Right lobe of liver (tissue), 6 donors: ENCODE data around the gene KRCC1. TPM values are rescaled to one million over a fixed set of nuclear protein-coding genes. Genes with fewer than 3 reads are reported as not detected.
"Not testable (repeated sequence)": the region's sequence is repeated elsewhere in the genome, so short reads cannot be mapped to it uniquely, and the experiment has no call there.

Experiments
- ATAC-seq, 4 donors: fragments of 200-7000 bp; cut with Tn5 transposase; one replicate each; pipeline ENCODE4 v1.9.1; 2020; ENCODE audit warnings: mild to moderate bottlenecking in 4 of 4, moderate library complexity in 4 of 4
- DNase-seq, 3 donors: peaks; one replicate each; pipeline ENCODE4 v3.0.0-alpha.2; 2020
- H3K27ac ChIP-seq, 3 donors: fragments of 200-600 bp; one replicate each; pipeline ENCODE4 v1.8.0; 2022
- H3K27me3 ChIP-seq, 2 donors: fragments of 200-600 bp; one replicate each; pipeline ENCODE4 v1.8.0; 2022
- H3K36me3 ChIP-seq, 4 donors: fragments of 200-600 bp; sonication (generic) in 1 of 4; one replicate each; pipeline versions ENCODE4 v1.5.1 to v1.8.0; 2017 to 2022; ENCODE audit warnings: control low read depth in 1 of 4
- H3K4me1 ChIP-seq, 4 donors: fragments of 200-600 bp; sonication (generic) in 1 of 4; one replicate each; pipeline versions ENCODE4 v1.5.1 to v1.8.0; 2017 to 2022; ENCODE audit warnings: control low read depth in 1 of 4
- H3K4me3 ChIP-seq, 3 donors: fragments of 200-600 bp; one replicate each; pipeline ENCODE4 v1.8.0; 2022
- H3K9me3 ChIP-seq, 4 donors: fragments of 200-600 bp; sonication (generic) in 1 of 4; one replicate each; pipeline versions ENCODE4 v1.5.1 to v1.8.0; 2017 to 2022; ENCODE audit warnings: control low read depth in 1 of 4
- POLR2A ChIP-seq: fragments of 450-650 bp; IDR thresholded peaks from one replicate; pipeline ENCODE4 v1.6.1; 2017; ENCODE audit warnings: antibody characterized with exemption, mild to moderate bottlenecking
- WGBS: methylation state at CpG from one replicate; pipeline ENCODE4 v1.1.6; 2018; ENCODE audit warnings: low coverage, low lambda C conversion rate; ENCODE audit not compliant: insufficient coverage; ENCODE audit errors: missing lambda C conversion rate; 5-methylcytosine and 5-hydroxymethylcytosine counted together
- intact Hi-C, 2 donors: fragments of 100-400 bp; cut with DNase I; formaldehyde crosslinking; loops; one replicate each; pipeline versions ENCODE4 v1.11.2 to v1.14.1; 2022
- total RNA-seq, 6 experiments: library from RNA; depleted of rRNA in 2 of 6; stranded (reverse); fragments of >200 nt in 2 of 6; fragmentation: NEBNext Ultra II Directional in 3 of 6; extraction: Animal tissue kit (Norgen Biotek cat#: 25700) in 3 of 6; gene quantifications; one replicate each; pipeline versions ENCODE4 v1.1.0 to v1.2.4, GENCODE V29; 2016 to 2023
- TF ChIP-seq, protein P1 (sequence below), 4 donors: fragments of 200-600 bp in 3 of 4; fragments of 450-650 bp in 1 of 4; IDR thresholded peaks; one replicate each; pipeline versions ENCODE4 v1.5.1 to v1.8.0; 2016 to 2022; ENCODE audit warnings: antibody characterized with exemption in 4 of 4, mild to moderate bottlenecking in 2 of 4
- donor health status: DM: no; HTN: yes; CAD: no.
- donor health status: DM: no; HTN: no; CAD: no.
- donor health status: DM: no; HTN: no; CAD: no.
- donor health status: DM: no; HTN: yes; CAD: no.
- donor health status: DM: no; HTN: yes; CAD: no.

The KRCC1 gene
- total RNA-seq, 6 experiments from 2014 or later = 9.3 to 17.1 (median 11.5) TPM

DNA sequence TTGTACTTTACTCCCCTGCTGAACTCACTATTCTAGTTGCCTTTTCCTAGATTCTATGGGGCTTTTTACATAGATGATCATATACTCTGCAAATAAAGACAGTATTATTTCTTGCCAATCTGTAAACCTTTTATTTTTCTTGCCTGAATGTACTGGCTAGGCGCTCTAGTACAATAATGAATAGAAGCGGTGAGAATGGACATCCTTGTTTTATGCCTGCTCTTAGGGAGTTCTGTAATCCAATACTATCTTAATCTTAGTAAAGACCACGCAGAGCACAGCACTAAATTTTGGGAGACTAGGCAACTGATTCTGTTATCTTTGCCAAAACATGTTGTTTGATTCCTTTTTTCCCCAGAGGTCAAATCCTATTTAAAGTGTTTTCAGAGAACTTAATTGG, 7.0 kb downstream of the KRCC1 start:
- DNase-seq (no peak), ATAC-seq (no peak)
- Histone ChIP-seq H3K4me3 (no peak overlapping the region), H3K27ac (no peak overlapping the region), H3K9me3 (no peaks in the 10 kb centered on the region), H3K4me1 (peaks cover 0 to 10% (median 4%) of the 10 kb centered on the region in 4 donors), H3K36me3 (no peaks in the 10 kb centered on the region), H3K27me3 (no peaks in the 10 kb centered on the region)
- TF ChIP-seq POLR2A = no peak
- TF ChIP-seq, protein P1, sequence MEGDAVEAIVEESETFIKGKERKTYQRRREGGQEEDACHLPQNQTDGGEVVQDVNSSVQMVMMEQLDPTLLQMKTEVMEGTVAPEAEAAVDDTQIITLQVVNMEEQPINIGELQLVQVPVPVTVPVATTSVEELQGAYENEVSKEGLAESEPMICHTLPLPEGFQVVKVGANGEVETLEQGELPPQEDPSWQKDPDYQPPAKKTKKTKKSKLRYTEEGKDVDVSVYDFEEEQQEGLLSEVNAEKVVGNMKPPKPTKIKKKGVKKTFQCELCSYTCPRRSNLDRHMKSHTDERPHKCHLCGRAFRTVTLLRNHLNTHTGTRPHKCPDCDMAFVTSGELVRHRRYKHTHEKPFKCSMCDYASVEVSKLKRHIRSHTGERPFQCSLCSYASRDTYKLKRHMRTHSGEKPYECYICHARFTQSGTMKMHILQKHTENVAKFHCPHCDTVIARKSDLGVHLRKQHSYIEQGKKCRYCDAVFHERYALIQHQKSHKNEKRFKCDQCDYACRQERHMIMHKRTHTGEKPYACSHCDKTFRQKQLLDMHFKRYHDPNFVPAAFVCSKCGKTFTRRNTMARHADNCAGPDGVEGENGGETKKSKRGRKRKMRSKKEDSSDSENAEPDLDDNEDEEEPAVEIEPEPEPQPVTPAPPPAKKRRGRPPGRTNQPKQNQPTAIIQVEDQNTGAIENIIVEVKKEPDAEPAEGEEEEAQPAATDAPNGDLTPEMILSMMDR (IDR thresholded peaks at IDR 0.05) = no peak
- intact Hi-C loops = no loop called here
- 82% methylated on average over 2 of the region's 3 CpGs for WGBS

DNA sequence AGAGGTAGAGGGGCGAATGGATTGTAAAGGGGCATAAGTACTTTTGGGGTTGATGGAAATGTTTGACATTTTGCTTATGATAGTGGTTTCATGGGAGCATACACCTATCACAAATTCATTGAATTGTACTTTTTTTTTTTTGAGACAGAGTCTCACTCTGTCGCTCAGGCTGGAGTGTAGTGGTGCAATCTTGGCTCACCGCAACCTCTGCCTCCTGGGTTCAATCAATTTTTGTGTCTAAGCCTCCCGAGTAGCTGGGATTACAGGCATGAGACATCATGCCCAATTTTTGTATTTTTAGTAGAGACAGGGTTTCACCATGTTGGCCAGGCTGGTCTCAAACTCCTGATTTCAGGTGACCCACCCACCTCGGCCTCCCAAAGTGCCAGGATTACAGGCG, 10.0 kb downstream of the KRCC1 start:
- H3K4me3 ChIP-seq, H3K9me3 ChIP-seq, H3K4me1 ChIP-seq, H3K27ac ChIP-seq, H3K36me3 ChIP-seq, H3K27me3 ChIP-seq, intact Hi-C loops, DNase-seq: not testable (repeated sequence)
- peak in 2 of 4 donors; percentile 41 to 57 for ATAC-seq
- WGBS = 60% methylated on average over 6 of the region's 6 CpGs

DNA sequence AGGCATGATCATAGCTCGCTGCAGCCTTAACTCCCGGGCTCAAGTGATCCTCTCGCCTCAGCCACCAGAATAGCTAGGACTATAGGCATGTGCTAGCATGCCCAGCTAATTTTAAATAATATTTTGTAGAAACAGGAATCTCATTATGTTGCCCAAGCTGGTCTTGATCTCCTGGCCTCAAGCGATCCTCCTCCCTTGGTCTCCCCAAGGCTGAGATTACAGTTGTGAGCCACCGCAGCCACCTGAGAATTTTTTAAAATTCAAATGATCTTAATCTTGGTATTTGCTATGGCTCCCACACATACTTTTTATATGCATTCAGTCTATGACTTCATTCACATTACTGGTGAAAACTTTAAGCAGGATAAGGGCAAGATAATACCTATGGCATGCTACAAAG, 13.1 kb downstream of the KRCC1 start:
- H3K9me3 ChIP-seq = no peaks in the 10 kb centered on the region
- no peak overlapping the region for H3K27ac ChIP-seq
- H3K4me1 ChIP-seq = no peaks in the 10 kb centered on the region
- ATAC-seq = no peak
- no peak for TF ChIP-seq POLR2A
- TF ChIP-seq, protein P1 (IDR thresholded peaks at IDR 0.05) = no peak
- WGBS = 94% methylated on average over 5 of the region's 5 CpGs
- no peak overlapping the region for H3K4me3 ChIP-seq
- H3K27me3 ChIP-seq = no peaks in the 10 kb centered on the region
- no peaks in the 10 kb centered on the region for H3K36me3 ChIP-seq
- DNase-seq = no peak
- intact Hi-C loops = no loop called here

DNA sequence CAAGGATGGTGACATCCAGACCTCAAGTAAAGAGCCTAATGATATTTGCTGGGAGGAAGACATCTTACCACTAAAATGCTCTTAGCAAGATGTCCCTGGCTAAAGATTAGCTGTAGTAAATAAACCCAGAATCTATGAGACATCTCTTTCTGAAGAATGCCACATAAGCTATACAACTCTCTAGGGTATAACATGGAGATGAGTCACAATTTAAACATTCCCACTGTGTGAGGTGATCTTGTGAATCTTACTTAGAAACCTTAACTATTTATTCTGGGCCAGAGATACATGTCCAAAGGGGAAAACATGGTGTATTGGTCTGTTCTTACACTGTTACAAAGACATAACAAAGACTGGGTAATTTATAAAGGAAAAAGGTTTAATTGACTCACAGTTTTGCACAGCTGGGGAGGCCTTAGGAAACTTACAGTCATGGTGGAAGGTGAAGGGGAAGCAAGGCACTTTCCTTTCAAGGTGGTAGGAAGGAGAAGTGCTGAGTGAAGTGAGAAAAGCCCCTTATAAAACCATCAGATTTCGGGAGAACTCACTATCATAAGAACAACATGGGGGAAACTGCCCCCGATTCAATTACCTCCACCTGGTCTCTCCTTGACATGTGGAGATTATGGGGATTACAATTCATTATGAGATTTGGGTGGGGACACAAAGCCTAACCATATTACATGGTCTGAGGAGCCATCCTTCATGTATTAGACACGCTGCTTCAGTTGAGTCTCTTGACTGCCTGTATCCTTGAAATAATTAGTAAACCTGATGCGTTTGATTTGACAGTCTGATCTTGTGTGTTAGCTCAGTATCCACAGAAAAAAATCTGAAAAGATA, 17.1 kb downstream of the KRCC1 start:
- 97% methylated on average over 3 of the region's 4 CpGs for WGBS
- intact Hi-C loops = no loop called here
- Histone ChIP-seq H3K4me3 (no peak overlapping the region), H3K36me3 (peaks cover 0 to 13% (median 0%) of the 10 kb centered on the region in 4 donors), H3K27me3 (no peaks in the 10 kb centered on the region), H3K4me1 (no peaks in the 10 kb centered on the region), H3K27ac (no peak overlapping the region), H3K9me3 (no peaks in the 10 kb centered on the region)
- DNase-seq (no peak), ATAC-seq (no peak)
- TF ChIP-seq POLR2A = no peak
- TF ChIP-seq, protein P1 (IDR thresholded peaks at IDR 0.05) = no peak

DNA sequence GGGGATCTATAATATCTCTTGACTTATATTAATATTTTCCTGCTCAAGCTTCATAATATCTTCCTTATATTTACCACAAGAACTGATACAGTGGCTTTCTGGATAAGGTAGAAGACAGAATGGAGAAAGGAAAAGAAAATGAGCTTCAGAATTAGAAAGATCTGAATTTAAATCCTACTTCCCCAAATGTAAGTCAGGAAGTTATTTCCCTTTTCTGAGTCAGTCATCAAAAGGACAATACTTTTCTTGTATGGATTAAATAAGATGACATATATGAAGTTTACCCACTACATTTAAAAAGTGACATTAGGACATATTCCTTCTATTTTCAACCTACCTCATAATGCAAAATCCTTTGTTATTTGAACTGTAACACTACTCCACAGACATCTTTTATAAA, 19.0 kb downstream of the KRCC1 start:
- Histone ChIP-seq H3K4me1 (no peaks in the 10 kb centered on the region), H3K27me3 (no peaks in the 10 kb centered on the region), H3K36me3 (peaks cover 0 to 22% (median 0%) of the 10 kb centered on the region in 4 donors), H3K27ac (no peak overlapping the region), H3K9me3 (no peaks in the 10 kb centered on the region), H3K4me3 (no peak overlapping the region)
- TF ChIP-seq POLR2A = no peak
- TF ChIP-seq, protein P1 (IDR thresholded peaks at IDR 0.05) = no peak
- no peak for ATAC-seq
- no peak for DNase-seq
- intact Hi-C loops = no loop called here
